HG02884 (cell line): Measurements from ENCODE around the gene ADGRL1.

ENCODE experiments used
- ATAC-seq: cut with Tn5 transposase; IDR thresholded peaks from one replicate; pipeline ENCODE4 v1.9.1; 2021; ENCODE audit warnings: mild to moderate bottlenecking, moderate library complexity; ENCODE audit not compliant: unreplicated experiment

ADGRL1 gene

DNA sequence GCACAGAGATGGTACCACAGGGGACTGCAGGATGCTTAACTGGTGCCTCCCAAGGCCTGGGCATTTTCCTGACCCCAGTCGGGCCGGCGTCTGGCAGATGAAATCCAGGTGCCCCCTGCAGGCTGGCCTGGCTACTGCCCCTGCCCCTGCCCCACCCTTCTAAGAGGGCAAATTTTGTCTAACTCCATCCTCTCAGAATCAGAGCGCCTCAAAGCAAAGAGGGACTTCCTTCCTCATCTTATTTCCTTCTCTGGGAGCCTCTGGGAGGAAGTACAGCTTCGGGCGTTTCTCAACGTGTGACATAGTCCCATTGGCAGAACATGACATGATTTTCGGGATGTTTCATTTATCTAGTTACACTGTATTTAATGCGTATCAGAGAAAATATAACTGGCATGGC lies 91.1 kb downstream of the ADGRL1 start:
- no peak for ATAC-seq

DNA sequence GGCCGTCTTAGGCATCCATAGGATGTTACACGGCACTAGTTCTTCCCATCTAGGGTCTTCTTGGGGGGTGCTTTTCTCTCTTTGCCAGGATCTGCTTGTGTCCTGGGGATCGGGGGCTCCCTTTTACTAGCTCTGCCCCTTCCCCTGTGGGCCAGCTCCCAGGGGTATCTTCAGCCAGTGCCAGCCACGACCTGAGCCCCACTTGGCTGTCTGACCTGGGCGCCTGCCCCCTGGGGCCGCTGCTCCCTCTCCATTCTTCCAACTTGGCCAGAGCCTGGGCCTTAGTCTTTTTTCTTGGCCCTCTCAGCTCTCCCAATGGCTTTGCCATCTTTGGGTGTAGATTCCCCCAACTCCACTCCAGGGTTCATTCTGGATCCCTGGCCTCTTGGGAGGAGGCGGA lies 91.5 kb downstream of the ADGRL1 start:
- ATAC-seq = no peak

DNA sequence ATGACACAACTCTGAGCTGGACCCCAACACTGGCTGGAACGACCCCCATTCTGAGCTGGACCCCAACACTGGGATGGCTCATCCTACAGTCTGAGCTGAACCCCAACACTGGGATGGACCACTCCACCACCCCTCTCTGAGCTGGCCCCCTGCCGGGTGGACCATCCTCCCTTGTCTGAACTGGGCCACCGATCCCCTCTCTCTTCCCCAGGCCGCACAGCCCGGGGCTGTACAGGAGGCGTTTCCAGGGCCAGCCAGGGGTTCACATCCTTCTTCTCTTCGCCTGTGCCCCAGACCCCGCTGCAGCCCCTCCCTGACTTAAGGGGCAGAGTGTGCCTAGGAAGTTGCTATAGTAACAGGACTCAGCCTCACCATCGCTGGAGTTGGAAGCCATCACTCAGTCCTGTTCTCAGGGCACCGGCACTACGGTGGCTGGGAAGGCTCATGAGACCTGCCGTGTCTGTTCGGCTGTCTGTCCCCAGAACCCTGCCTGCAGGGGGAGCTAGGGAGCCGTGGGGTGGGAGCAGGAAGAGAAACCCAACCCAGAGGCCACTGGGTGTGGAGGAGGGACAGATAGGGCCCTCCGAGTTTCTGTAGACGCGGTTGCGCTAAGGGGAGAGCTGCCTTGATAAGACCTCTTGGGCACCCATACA lies 92.1 kb downstream of the ADGRL1 start:
- ATAC-seq = no peak

GRCh38 chr19:14112809-14113385 lies 93.1 kb downstream of the ADGRL1 start:
- no peak for ATAC-seq

DNA sequence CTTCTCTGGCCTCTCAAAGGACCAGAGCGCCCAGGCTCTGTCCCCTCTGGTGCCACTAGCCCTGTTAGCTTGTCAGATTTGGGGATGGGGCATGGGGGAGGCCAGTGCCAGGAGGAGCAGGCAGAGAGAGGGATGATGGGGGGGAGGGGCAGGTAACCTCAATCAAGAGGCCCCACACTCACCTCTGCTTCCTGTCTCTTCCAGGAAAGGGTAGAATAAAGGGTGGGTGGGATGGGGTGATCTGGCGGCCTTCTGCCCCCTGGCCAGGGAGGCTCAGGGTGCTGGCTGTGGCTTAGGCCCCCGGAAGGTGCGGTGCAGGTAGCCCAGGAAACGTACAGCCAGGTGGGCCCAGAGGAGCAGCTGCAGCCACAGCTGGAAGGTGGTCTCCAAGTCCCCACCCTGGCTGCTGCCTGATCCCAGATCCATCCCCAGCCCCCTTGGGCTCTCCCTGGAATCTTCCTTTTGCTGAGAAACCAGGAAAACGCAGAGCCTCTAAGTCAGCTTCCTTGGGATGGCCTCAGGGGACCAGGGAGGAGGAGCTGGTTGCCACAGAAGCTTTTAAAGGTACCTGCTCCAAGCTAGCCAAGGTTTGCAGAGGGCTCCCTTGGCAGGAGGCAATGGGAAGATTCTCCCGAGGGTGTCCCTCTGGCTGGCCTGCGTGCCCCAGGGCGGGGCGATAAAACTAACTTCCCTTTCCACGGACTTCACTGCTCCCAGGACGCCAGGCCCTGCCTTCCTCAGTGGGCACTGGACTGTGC lies 93.7 kb downstream of the ADGRL1 start:
- no peak for ATAC-seq

GRCh38 chr19:14111486-14111885 lies 94.5 kb downstream of the ADGRL1 start:
- ATAC-seq = no peak

DNA sequence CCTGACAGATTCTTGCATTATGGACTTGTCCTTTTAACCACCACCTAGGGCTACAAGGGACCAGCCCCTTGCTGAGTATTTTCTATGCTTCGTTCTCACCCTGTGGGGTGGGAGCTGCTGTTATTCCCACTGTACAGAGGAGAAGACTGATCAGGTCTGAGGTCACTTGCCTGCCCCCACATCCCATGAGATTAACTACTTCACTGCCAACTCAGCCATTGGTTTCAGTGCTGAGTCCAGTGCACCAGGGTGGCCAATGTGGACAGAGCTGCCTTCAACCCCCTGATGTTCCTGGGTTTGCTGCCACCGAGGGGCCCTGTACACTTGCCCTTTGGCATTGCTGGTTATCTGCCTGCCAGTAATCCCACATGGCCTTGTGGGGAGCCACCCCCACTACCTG lies 95.3 kb downstream of the ADGRL1 start:
- no peak for ATAC-seq

- no peak for ATAC-seq
Observed at GRCh38 chr19:14107581-14108461, 98.1 kb downstream of the ADGRL1 start.

DNA sequence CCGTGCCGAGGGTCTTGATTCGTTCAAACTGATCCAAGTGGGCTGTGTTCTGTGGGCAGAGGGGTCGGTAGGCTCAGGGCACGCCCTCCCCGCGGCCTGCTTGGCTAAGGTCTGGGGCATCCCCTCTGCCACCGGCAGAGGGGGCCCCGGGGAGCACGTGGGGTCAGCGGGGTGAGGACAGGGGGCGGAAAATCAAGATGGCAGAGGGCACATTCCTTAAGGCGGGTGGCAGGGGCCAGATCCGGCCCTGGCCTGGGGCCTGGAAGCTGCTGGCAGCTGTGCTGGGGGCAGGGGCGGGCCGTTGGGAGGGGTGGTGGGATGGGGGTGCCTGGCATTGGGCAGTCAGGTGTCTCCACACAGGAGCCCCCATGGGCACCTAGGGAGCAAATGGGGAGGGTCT lies 99.1 kb downstream of the ADGRL1 start:
- ATAC-seq = no peak

DNA sequence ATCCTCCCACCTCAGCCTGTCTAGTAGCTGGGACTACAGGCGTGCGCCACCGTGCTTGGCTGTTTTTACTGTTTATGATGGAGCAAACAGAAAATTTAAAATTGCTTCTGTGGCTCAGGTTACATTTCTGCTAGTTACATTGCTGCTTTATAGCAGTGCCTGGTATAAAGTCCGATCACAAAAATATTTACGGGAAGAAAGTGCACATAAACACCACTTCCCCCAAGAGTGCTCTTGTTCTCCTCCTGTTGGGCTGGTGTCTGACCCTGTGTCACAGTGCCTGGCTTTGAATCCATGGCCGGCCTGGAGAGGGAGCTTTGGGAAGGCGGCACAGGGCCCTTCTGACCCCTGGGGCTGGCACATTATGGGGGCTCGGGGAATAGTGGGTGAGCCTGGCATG lies 100.3 kb downstream of the ADGRL1 start:
- no peak for ATAC-seq

GRCh38 chr19:14103310-14103709 lies 102.7 kb downstream of the ADGRL1 start:
- ATAC-seq = no peak

DNA sequence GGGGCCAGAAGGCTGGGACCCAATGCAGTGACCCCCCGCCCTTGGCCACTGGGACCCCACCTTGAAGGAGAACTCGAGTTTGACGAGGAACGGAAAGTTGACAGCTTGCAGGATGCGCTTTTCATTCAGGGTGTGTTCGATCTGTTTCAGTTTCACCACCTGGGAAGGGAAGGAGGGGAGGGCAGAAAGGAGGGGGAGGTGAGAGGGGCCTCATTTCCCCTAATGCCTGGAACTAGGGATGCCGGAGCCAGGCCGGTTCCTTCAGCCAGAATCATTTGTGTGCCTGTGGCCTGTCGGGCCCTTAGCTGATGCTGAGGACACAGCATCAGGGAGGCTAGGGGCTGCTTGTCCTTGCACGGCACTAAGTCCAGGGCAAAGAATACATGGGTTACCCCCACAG lies 103.2 kb downstream of the ADGRL1 start:
- ATAC-seq = no peak

DNA sequence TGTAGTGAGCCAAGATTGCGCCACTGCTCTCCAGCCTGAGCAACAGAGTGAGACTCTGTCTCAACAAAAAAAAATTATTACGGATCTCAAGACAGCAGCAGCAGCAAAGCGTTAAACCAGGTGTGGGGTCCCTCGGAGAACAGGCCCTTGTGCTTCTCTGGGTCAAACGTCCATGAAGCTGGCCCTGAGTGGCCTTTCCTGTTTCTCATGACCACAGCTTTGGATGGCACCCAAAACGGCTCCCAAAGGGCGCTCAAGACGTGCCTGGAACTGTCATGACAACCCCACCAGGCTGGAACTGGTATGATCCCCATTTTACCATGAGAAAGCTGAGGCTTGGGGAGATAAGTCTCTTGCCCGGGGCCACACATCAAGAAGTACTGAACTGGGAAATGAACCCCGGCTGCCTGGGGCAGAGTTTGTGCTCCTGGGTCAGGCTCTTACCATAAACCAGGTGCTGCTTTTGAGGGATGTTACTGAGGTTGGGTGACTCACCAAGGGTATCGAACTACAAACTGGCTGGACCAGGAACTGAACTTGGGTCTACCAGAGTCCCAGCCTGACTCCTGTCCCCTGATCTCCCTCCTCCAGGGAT lies 103.8 kb downstream of the ADGRL1 start:
- ATAC-seq = no peak

DNA sequence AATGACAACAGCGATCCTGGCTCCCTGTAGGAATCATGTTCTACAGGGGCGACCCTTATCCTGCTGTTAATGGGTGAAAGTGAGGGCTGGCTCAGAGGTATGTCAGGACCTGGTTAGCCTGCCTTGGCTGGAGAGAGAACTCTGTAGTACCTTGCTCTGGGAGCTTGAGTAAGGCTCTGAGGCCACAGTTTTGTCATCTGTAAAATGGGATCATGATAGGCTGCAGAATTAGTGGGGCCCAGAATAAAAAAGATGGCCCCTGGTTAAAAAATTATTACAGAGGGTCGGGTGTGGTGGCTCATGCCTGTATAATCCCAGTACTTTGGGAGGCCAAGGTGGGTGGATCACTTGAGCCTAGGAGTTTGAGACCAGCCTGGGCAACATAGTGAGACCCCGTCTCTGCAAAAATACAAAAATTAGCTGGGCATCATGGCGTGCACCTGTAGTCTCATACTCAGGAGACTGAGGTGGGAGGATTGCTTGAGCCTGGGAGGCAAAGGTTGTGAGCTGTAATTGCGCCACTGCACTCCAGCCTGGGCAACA lies 104.9 kb downstream of the ADGRL1 start:
- no peak for ATAC-seq
